HEK293 (cell line): Measurements from ENCODE around the gene C2orf69.

Experiments
- INSM2 ChIP-seq: fragments of 450-650 bp; formaldehyde crosslinking; IDR thresholded peaks from 2 replicates; pipeline ENCODE4 v1.5.1; 2016; ENCODE audit warnings: missing biosample characterization, missing genetic modification characterization
- KLF16 ChIP-seq: fragments of 450-650 bp; formaldehyde crosslinking; IDR thresholded peaks from 2 replicates; pipeline ENCODE4 v1.5.1; 2017; ENCODE audit warnings: missing biosample characterization, missing genetic modification characterization
- OVOL3 ChIP-seq: fragments of 450-650 bp; formaldehyde crosslinking; IDR thresholded peaks from 2 replicates; pipeline ENCODE4 v1.5.1; 2016; ENCODE audit warnings: missing biosample characterization, missing genetic modification characterization
- PRDM10 ChIP-seq: fragments of 450-650 bp; formaldehyde crosslinking; IDR thresholded peaks from 2 replicates; pipeline ENCODE4 v1.5.1; 2016; ENCODE audit warnings: missing biosample characterization, missing genetic modification characterization
- SALL2 ChIP-seq: fragments of 450-650 bp; formaldehyde crosslinking; IDR thresholded peaks from 2 replicates; pipeline ENCODE4 v1.5.0; 2017; ENCODE audit warnings: missing biosample characterization, mild to moderate bottlenecking, missing genetic modification characterization, borderline replicate concordance
- TCF7L2 ChIP-seq: IDR thresholded peaks from 2 replicates; pipeline ENCODE4 v1.6.1; 2011; ENCODE audit warnings: low read depth, mild to moderate bottlenecking, inconsistent platforms, low read length, moderate library complexity, borderline replicate concordance
- YY2 ChIP-seq: fragments of 450-650 bp; formaldehyde crosslinking; IDR thresholded peaks from 2 replicates; pipeline ENCODE4 v1.5.1; 2016; ENCODE audit warnings: missing biosample characterization, missing genetic modification characterization
- ZFP41 ChIP-seq: fragments of 450-650 bp; formaldehyde crosslinking; IDR thresholded peaks from 2 replicates; pipeline ENCODE4 v1.5.1; 2016; ENCODE audit warnings: missing biosample characterization, missing genetic modification characterization, borderline replicate concordance
- ZNF146 ChIP-seq: fragments of 450-650 bp; formaldehyde crosslinking; IDR thresholded peaks from 2 replicates; pipeline ENCODE4 v1.5.1; 2016; ENCODE audit warnings: missing biosample characterization, missing genetic modification characterization
- ZNF16 ChIP-seq: fragments of 450-650 bp; formaldehyde crosslinking; IDR thresholded peaks from 2 replicates; pipeline ENCODE4 v1.5.1; 2016; ENCODE audit warnings: low read depth, missing biosample characterization, missing genetic modification characterization
- ZNF221 ChIP-seq: fragments of 450-650 bp; formaldehyde crosslinking; IDR thresholded peaks from 2 replicates; pipeline ENCODE4 v1.5.1; 2017; ENCODE audit warnings: missing biosample characterization, missing genetic modification characterization, borderline replicate concordance
- ZNF324 ChIP-seq: fragments of 450-650 bp; formaldehyde crosslinking; IDR thresholded peaks from 2 replicates; pipeline ENCODE4 v1.5.1; 2016; ENCODE audit warnings: missing biosample characterization, missing genetic modification characterization
- ZNF404 ChIP-seq: fragments of 450-650 bp; formaldehyde crosslinking; IDR thresholded peaks from 2 replicates; pipeline ENCODE4 v1.5.1; 2017; ENCODE audit warnings: missing biosample characterization, missing genetic modification characterization
- ZNF513 ChIP-seq: fragments of 450-650 bp; IDR thresholded peaks from 2 replicates; pipeline ENCODE4 v1.5.1; 2018; ENCODE audit warnings: missing biosample characterization, missing genetic modification characterization
- ZNF549 ChIP-seq: fragments of 450-650 bp; IDR thresholded peaks from 2 replicates; pipeline ENCODE4 v1.5.1; 2018; ENCODE audit warnings: missing biosample characterization, missing genetic modification characterization, mild to moderate bottlenecking, inconsistent platforms, moderate library complexity
- ZNF654 ChIP-seq: fragments of 450-650 bp; formaldehyde crosslinking; IDR thresholded peaks from 2 replicates; pipeline ENCODE4 v1.5.1; 2016; ENCODE audit warnings: low read depth, missing biosample characterization, missing genetic modification characterization
- ZNF658 ChIP-seq: fragments of 450-650 bp; formaldehyde crosslinking; IDR thresholded peaks from 2 replicates; pipeline ENCODE4; 2016; ENCODE audit warnings: missing biosample characterization, missing genetic modification characterization
- ZNF670 ChIP-seq: fragments of 450-650 bp; formaldehyde crosslinking; IDR thresholded peaks from 2 replicates; pipeline ENCODE4 v1.5.1; 2016; ENCODE audit warnings: missing biosample characterization, missing genetic modification characterization, low read depth
- ZNF701 ChIP-seq: fragments of 450-650 bp; formaldehyde crosslinking; IDR thresholded peaks from 2 replicates; pipeline ENCODE4 v1.5.1; 2016; ENCODE audit warnings: missing biosample characterization, missing genetic modification characterization
- TF ChIP-seq, protein P1 (sequence below): fragments of 450-650 bp; formaldehyde crosslinking; IDR thresholded peaks from 2 replicates; pipeline ENCODE4 v1.5.1; 2017; ENCODE audit warnings: missing biosample characterization, missing genetic modification characterization
- TF ChIP-seq, protein P2 (sequence below): fragments of 450-650 bp; formaldehyde crosslinking; IDR thresholded peaks from 2 replicates; pipeline ENCODE4 v1.5.1; 2017; ENCODE audit warnings: missing biosample characterization, missing genetic modification characterization
- TF ChIP-seq, protein P3 (sequence below): IDR thresholded peaks from 2 replicates; pipeline ENCODE4 v1.6.1; 2011; ENCODE audit warnings: mild to moderate bottlenecking, low read depth, low read length, borderline replicate concordance

Gene C2orf69

GRCh38 chr2:199955339-199956061 lies 44.4 kb downstream of the C2orf69 start, which contains the start of the genes MAIP1 and TYW5 (continued):
- TF ChIP-seq PRDM10, result peak; percentile 74
- no peak for TF ChIP-seq ZNF658
- no peak for TF ChIP-seq OVOL3 (tag by site-specific recombination)
- no peak for TF ChIP-seq ZNF670 (tag by site-specific recombination)
- peak; percentile 97 for TF ChIP-seq YY2 (tag by site-specific recombination)
- TF ChIP-seq SALL2, result peak; percentile 56; the same call in 1 of the 2 replicates
- TF ChIP-seq, protein P1, sequence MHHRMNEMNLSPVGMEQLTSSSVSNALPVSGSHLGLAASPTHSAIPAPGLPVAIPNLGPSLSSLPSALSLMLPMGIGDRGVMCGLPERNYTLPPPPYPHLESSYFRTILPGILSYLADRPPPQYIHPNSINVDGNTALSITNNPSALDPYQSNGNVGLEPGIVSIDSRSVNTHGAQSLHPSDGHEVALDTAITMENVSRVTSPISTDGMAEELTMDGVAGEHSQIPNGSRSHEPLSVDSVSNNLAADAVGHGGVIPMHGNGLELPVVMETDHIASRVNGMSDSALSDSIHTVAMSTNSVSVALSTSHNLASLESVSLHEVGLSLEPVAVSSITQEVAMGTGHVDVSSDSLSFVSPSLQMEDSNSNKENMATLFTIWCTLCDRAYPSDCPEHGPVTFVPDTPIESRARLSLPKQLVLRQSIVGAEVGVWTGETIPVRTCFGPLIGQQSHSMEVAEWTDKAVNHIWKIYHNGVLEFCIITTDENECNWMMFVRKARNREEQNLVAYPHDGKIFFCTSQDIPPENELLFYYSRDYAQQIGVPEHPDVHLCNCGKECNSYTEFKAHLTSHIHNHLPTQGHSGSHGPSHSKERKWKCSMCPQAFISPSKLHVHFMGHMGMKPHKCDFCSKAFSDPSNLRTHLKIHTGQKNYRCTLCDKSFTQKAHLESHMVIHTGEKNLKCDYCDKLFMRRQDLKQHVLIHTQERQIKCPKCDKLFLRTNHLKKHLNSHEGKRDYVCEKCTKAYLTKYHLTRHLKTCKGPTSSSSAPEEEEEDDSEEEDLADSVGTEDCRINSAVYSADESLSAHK (tag by site-specific recombination), result 0 out of 2 replicates have a peak, but pooled peaks have one; percentile 44
- no peak for TF ChIP-seq ZNF701
- TF ChIP-seq, protein P2, sequence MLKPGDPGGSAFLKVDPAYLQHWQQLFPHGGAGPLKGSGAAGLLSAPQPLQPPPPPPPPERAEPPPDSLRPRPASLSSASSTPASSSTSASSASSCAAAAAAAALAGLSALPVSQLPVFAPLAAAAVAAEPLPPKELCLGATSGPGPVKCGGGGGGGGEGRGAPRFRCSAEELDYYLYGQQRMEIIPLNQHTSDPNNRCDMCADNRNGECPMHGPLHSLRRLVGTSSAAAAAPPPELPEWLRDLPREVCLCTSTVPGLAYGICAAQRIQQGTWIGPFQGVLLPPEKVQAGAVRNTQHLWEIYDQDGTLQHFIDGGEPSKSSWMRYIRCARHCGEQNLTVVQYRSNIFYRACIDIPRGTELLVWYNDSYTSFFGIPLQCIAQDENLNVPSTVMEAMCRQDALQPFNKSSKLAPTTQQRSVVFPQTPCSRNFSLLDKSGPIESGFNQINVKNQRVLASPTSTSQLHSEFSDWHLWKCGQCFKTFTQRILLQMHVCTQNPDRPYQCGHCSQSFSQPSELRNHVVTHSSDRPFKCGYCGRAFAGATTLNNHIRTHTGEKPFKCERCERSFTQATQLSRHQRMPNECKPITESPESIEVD (tag by site-specific recombination), result no peak
- no peak for TF ChIP-seq ZNF549
- TF ChIP-seq ZNF16 (tag by site-specific recombination), result no peak
- no peak for TF ChIP-seq ZNF513 (tag by site-specific recombination)
- no peak for TF ChIP-seq ZNF404 (tag by site-specific recombination)
- no peak; the same call in 1 of the 2 replicates for TF ChIP-seq ZNF146
- no peak for TF ChIP-seq ZNF221 (tag by site-specific recombination)
- no peak for TF ChIP-seq TCF7L2
- no peak for TF ChIP-seq ZFP41 (tag by site-specific recombination)
- TF ChIP-seq ZNF324 (tag by site-specific recombination), result 0 out of 2 replicates have a peak, but pooled peaks have one; percentile 13
- TF ChIP-seq ZNF654 (tag by site-specific recombination), result no peak
- TF ChIP-seq KLF16 (tag by site-specific recombination), result peak; percentile 81; the same call in 1 of the 2 replicates
- TF ChIP-seq, protein P3, sequence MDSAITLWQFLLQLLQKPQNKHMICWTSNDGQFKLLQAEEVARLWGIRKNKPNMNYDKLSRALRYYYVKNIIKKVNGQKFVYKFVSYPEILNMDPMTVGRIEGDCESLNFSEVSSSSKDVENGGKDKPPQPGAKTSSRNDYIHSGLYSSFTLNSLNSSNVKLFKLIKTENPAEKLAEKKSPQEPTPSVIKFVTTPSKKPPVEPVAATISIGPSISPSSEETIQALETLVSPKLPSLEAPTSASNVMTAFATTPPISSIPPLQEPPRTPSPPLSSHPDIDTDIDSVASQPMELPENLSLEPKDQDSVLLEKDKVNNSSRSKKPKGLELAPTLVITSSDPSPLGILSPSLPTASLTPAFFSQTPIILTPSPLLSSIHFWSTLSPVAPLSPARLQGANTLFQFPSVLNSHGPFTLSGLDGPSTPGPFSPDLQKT, result no peak; the same call in 1 of the 2 replicates
- TF ChIP-seq INSM2 (tag by site-specific recombination), result peak; percentile 72; the same call in 1 of the 2 replicates
